Skin of body (tissue), 2 donors: ENCODE measurements around the gene MANSC4. TPM values are rescaled to one million over a fixed set of nuclear protein-coding genes. Genes with fewer than 3 reads are reported as not detected.

Experiments
- DNase-seq: peaks from one replicate; lab custom pipeline; 2025; lab: John Stamatoyannopoulos, UW
- total RNA-seq: library from RNA; depleted of rRNA; stranded (reverse); fragments of >200 nt; gene quantifications from one replicate; pipeline ENCODE4 v1.2.3, GENCODE V29; 2014

Gene MANSC4
- total RNA-seq, result not detected

DNA sequence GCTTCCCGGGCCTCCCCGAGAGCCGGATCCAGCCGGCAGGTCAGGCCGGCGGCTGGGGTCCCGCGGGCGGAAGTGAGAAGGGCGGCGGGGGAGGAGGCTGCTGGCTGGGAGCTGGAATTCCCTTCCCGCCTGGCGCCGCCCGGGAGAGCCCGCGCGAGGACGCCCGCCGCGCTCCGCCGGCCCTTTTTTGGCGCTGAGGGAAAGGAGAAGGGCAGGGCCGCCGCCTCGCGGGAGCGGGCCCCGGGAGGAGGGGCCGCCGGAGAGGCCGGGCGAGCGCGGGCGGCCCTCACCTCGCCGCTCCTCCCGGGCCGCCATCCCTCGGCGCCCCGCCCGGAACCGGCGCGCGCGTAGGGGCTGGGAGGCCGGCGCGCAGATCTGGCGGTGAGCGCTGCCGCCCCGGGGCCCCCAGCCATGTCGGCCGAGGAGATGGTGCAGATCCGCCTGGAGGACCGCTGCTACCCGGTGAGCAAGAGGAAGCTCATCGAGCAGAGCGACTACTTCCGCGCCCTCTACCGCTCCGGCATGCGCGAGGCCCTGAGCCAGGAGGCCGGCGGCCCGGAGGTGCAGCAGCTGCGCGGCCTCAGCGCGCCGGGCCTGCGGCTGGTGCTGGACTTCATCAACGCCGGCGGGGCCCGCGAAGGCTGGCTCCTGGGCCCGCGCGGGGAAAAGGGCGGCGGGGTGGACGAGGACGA is at the start of gene MANSC4, which contains the start of gene KLHL42:
Gene MANSC4, minus strand, starts transcription at position 317 of the 692 bp plus-strand sequence. CDS start 8,960 bp downstream, outside the sequence.
Gene KLHL42, plus strand, starts transcription at position 314 of the 692 bp plus-strand sequence. Its CDS starts 98 bp downstream, at position 412.
- DNase-seq, result peak; percentile 26

DNA sequence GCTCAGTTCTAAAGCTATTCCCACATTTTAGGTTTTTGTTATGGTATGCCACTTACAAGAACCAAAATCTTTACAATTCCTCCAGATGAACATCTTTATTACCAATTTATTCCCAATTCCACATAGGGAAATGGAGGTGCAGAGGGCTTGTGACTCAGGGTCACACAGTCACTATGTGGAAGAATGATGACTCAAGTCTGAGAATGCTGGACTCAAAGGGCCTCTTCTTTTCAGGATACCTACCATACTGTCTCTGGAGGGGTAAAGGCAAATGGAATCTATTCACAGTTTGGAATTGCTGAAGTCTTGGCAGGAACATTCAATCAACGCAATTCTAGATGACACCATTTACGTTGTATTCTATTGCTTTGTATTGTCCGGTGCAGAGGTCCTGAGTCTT is 48.2 kb upstream of the MANSC4 start:
- no peak for DNase-seq

GRCh38 chr12:27826076-27826475 is 46.0 kb upstream of the MANSC4 start:
- no peak for DNase-seq

GRCh38 chr12:27824126-27824842 is 44.2 kb upstream of the MANSC4 start:
- DNase-seq, result no peak

- no peak for DNase-seq
These were observed 43.0 kb upstream of the MANSC4 start for GRCh38 chr12:27823038-27823437.

- no peak for DNase-seq
These were observed 42.2 kb upstream of the MANSC4 start for GRCh38 chr12:27822076-27822712.

GRCh38 chr12:27821259-27821973 is 41.4 kb upstream of the MANSC4 start:
- DNase-seq, result peak; percentile 39

GRCh38 chr12:27820564-27820963 is 40.5 kb upstream of the MANSC4 start:
- no peak for DNase-seq

GRCh38 chr12:27818401-27818918 is 38.4 kb upstream of the MANSC4 start:
- DNase-seq, result no peak

DNA sequence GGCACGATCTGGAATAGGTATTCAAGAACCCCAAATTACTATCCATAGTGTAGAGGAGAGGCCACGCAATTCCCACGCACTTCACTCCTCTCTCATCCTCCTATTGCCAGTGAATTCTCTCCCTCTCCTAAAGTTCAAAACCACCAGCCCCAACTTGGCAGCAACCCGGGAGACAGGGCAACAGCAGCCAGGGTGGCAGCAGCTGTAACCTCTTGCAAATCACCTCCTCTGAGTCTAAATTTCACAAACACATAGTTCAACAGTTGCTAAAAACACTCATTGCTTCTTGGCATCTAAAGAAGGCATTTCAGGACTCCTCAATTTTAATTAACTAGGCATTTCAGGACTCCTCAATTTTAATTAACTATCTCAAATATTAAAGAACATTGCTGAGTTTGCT is 37.7 kb upstream of the MANSC4 start:
- DNase-seq, result no peak

DNA sequence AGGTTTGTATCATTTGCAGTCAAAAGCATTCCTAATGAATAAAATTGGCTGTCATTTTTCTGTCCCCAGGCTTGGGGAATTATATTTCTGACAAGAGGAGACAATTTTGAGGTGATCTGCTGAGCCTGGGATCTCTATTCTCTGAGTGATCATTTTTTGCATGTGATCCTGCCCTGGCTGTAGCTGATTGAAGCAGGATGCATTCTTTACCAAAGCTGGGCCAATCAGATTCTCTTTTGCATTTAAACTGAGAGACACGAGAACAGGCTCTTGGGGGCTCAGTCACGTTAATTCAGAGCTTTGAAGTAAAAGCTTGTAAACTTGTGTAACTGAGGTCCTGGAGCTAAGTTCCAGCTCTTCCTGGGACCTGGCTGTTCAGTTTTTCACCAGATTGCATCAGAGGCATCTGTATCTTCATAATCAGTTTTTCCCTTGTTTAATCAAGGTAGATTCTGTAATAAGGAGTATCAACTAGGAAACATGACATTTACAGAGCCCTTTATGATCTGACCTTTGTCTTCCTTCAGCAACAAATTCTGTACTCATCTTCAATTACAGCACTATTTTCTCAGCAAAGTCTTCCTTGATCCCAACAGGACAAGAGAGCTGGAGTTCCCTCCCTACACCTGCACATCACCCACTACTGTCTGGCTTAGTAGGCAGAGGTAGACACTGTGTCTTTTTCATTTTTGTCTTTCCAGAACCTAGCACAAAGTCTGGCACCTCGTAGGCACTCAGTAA is 35.0 kb upstream of the MANSC4 start:
- DNase-seq, result no peak

DNA sequence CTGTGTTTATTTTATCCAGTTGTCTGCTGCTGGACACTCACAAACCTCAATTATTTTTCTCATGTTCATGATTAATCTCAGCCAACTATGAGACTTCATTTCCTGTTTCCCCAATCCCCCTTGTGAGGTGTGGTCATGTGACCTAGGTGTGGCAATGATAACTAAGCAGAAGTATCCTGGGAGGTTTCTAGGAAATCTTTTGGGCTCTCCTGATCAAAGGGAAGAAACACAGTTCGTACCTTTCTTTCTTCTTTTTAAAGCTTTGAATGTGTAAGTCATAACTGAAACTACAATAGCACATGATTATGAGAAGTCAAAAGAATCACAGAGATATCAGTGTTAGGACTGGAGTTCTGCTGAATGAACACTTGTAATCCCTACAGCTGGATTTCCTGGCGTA is 34.4 kb upstream of the MANSC4 start:
- DNase-seq, result no peak

DNA sequence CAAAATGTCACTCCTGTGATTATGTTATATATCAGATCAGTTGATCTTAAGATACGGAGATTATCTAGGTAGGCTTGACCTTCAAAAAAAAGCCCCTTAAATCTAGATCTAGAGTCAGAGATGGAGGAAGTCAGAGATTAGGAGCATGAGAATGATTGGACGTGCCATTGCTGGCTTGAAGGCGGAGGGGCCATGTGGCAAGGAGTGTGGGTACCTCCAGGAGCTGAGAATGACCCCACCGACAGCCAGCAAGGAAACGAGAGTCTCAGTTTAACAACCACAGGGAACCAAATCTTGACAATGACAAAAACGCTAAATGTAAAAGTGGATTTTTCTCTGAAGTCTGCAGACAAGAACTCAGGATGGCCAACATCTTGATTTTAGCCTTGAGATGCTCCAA is 32.5 kb upstream of the MANSC4 start:
- no peak for DNase-seq

DNA sequence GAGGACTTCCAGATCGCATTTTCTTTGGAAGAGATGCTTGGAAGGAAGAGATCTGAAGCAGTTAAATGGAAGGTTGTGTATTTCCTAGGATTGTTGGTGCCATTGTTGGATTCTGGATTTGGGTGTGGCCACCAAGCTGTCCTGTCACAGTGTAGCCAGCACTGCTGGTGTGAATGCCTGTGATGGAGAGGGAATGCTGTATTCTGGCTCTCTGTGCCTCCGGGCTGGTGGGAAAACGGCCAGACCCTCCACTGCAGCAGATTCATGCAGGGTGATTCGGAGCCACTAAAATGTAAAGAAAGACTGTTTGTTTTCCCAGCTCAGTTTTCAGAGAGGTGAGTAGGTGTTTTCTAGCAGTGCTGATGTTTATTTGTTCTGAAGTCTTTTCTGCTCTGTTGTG is 30.7 kb upstream of the MANSC4 start:
- DNase-seq, result no peak

GRCh38 chr12:27808841-27809240 is 28.8 kb upstream of the MANSC4 start:
- no peak for DNase-seq

DNA sequence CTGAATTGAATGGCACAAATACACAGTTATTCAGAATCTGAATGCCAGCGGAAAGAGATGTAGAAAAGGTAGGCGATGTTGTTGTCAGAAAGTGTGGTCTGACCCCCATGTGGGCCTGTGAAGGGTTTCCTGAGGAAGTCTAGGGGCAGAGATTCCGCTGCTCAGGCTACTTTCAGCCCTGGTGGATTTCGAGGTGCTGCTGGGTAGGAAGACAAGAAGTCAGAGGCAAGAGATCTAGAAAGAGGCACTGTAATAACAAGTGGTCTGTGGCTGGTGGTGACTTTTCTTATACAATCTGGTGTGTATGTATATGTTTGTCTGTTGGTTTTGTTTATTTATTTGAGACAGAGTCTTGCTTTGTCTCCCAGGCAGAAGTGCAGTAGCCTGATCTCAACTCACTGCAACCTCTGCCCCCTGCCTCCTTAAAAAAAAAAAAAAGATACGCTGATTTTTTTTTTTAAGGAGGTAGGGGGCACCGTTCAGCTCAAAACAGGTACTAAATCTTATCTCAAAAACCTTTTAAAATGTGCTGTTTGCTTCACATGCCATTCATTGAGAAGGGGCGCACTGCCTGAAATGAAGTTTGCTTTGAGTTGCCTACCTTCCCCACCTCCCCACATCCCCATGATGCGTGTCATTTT is 27.1 kb upstream of the MANSC4 start:
- DNase-seq, result no peak

DNA sequence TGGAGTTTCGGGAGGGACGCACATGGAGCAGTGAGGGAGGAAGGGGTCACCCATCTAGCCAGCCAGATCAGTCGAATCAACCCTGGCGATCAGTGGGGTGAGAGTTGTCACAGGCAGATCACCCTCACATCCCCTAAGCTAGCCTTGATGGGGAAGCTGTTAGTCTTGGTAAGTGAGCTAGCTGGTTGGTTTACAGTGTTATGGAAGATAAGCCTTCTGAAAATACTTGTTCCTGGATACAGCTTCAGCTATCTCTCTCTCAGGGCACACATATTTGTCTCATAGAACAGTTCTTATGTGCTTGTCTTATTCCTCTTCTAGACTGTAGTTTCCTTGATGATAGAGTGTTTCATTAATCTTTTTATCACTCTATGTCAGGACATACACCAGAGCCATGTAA is 26.2 kb upstream of the MANSC4 start:
- no peak for DNase-seq

DNA sequence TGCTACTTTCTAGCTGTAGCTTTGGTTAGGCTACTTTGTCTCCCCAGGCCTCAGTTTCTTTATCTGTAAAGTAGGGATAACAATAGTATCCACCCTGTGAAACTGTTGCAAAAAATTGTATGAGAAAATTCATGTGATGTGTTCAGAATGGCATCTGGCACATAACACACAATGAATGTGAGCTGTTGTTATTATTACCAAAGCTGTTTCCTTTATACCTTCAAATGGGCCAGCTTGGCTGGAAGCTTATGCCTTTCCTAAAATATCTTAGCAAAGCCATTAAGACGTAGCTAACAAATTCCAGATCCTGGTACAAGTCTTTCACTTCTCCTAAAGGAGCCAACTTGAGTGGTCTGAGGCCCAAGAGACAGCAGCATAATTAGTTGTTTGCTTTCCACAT is 25.2 kb upstream of the MANSC4 start:
- no peak for DNase-seq

DNA sequence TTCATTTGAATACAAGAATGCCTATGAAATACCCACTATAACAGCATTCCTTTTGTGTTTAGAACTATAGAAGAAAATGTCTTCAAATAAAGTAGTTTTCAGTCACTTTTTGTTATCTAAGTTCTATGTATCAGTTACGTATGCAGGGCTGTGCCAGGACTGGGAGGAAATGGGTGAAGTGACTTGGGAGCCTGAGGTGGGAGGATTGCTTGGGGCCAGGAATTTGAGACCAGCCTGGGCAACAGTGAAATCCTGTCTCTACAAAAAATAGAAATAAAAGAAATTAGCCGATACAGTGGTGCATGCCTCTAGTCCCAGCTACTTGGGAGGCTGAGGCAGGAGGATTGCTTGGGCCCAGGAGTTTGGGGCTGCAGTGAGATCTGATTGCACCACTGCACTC is 22.9 kb upstream of the MANSC4 start:
- no peak for DNase-seq

GRCh38 chr12:27802511-27802910 is 22.5 kb upstream of the MANSC4 start:
- no peak for DNase-seq
